GM19455 (cell line): Measurements from ENCODE around the gene AUTS2.
A peak's percentile ranks its signal among the peaks of the same experiment; 100 is the strongest.

Source experiments
- ATAC-seq: cut with Tn5 transposase; IDR thresholded peaks from one replicate; pipeline ENCODE4 v1.9.1; 2021; ENCODE audit not compliant: unreplicated experiment

Gene AUTS2

GRCh38 chr7:69684369-69685292 lies 86.4 kb downstream of the AUTS2 start:
- ATAC-seq, result no peak

GRCh38 chr7:69685293-69685631 lies 87.0 kb downstream of the AUTS2 start:
- no peak for ATAC-seq

- no peak for ATAC-seq
These were observed 88.1 kb downstream of the AUTS2 start for GRCh38 chr7:69686366-69686765.

GRCh38 chr7:69687739-69688433 lies 89.6 kb downstream of the AUTS2 start:
- ATAC-seq, result no peak

GRCh38 chr7:69690329-69690728 lies 92.1 kb downstream of the AUTS2 start:
- no peak for ATAC-seq

- ATAC-seq, result no peak
These were observed 93.1 kb downstream of the AUTS2 start for GRCh38 chr7:69691327-69691726.

- no peak for ATAC-seq
These were observed 93.5 kb downstream of the AUTS2 start for GRCh38 chr7:69691734-69692133.

- no peak for ATAC-seq
These were observed 94.3 kb downstream of the AUTS2 start for GRCh38 chr7:69692611-69693010.

GRCh38 chr7:69693042-69693441 lies 94.8 kb downstream of the AUTS2 start:
- ATAC-seq, result no peak

- ATAC-seq, result peak; percentile 87
These were observed 97.8 kb downstream of the AUTS2 start for GRCh38 chr7:69696054-69696591.

GRCh38 chr7:69696686-69697685 lies 98.7 kb downstream of the AUTS2 start:
- no peak for ATAC-seq

- ATAC-seq, result no peak
These were observed 100.0 kb downstream of the AUTS2 start for GRCh38 chr7:69698109-69698825.

GRCh38 chr7:69699931-69700330 lies 101.7 kb downstream of the AUTS2 start:
- ATAC-seq, result no peak

GRCh38 chr7:69700331-69700730 lies 102.1 kb downstream of the AUTS2 start:
- ATAC-seq, result no peak

- ATAC-seq, result no peak
These were observed 103.0 kb downstream of the AUTS2 start for GRCh38 chr7:69701288-69701687.

- ATAC-seq, result no peak
These were observed 104.1 kb downstream of the AUTS2 start for GRCh38 chr7:69702357-69702756.

GRCh38 chr7:69703099-69703498 lies 104.8 kb downstream of the AUTS2 start:
- no peak for ATAC-seq

- no peak for ATAC-seq
These were observed 107.8 kb downstream of the AUTS2 start for GRCh38 chr7:69706070-69706469.

GRCh38 chr7:69708857-69709256 lies 110.6 kb downstream of the AUTS2 start:
- no peak for ATAC-seq

GRCh38 chr7:69710768-69711438 lies 112.6 kb downstream of the AUTS2 start:
- ATAC-seq, result no peak
